ENCODE data around the gene BNIP1.
A peak's percentile ranks its signal among the peaks of the same experiment; 100 is the strongest.

Gene BNIP1

GRCh38 chr5:173187054-173187743 is 42.9 kb downstream of the BNIP1 start:
- DNase-seq (ENCODE audit: low spot score) = no peak
- no peak overlapping the region for H3K4me3 ChIP-seq (ENCODE audit: low read length in 2 of 2)

GRCh38 chr5:173188280-173188679 is 43.9 kb downstream of the BNIP1 start:
- no peaks in the 10 kb centered on the region for H3K4me1 ChIP-seq (ENCODE audit: control insufficient read depth in 2 of 2, insufficient read depth in 1 of 2, low read depth in 1 of 2, low read length in 2 of 2)
- no peak overlapping the region for H2AK5ac ChIP-seq (ENCODE audit: low read depth, low read length)
- H3K18ac ChIP-seq (ENCODE audit: low read length) = no peak overlapping the region
- H3K27me3 ChIP-seq (ENCODE audit: control insufficient read depth in 3 of 3, insufficient read depth in 3 of 3, low read depth in 1 of 3, low read length in 3 of 3) = no peaks in the 10 kb centered on the region
- DNase-seq (ENCODE audit: low spot score) = no peak
- no peak overlapping the region for H3K4ac ChIP-seq (ENCODE audit: low read length)
- no peak overlapping the region for H3K9ac ChIP-seq (ENCODE audit: low read depth, low read length, poor library complexity)
- no peak overlapping the region for H3K27ac ChIP-seq (replicated peaks; ENCODE audit: low read length)
- H2BK12ac ChIP-seq (ENCODE audit: low read length) = no peak overlapping the region
- H2BK120ac ChIP-seq (ENCODE audit: low read depth, low read length) = no peak overlapping the region
- no peak overlapping the region for H4K8ac ChIP-seq (ENCODE audit: low read depth, low read length)
- no peak overlapping the region for H3K23ac ChIP-seq (ENCODE audit: low read depth, low read length, poor library complexity)
- H2BK15ac ChIP-seq (ENCODE audit: low read length) = no peak overlapping the region
- H3K14ac ChIP-seq (ENCODE audit: low read length) = no peak overlapping the region
- H3K9me3 ChIP-seq (replicated peaks in 1 of 2; ENCODE audit: control insufficient read depth in 2 of 2, insufficient read depth in 1 of 2, low read depth in 1 of 2, low read length in 2 of 2) = no peaks in the 10 kb centered on the region
- no peak overlapping the region for H4K91ac ChIP-seq (ENCODE audit: low read depth, low read length, poor library complexity)
- H3K4me2 ChIP-seq (ENCODE audit: insufficient read depth, low read length, poor library complexity, severe bottlenecking) = no peak overlapping the region
- no peaks in the 10 kb centered on the region for H3K36me3 ChIP-seq (replicated peaks in 1 of 2; ENCODE audit: control insufficient read depth in 2 of 2, insufficient read depth in 2 of 2, low read length in 2 of 2)
- no CpG with 5 or more reads among the region's 2 CpGs for WGBS, 2 donors (ENCODE audit: extremely low coverage in 2 of 2, insufficient read length in 2 of 2, insufficient replicate concordance in 1 of 2)
- no peak overlapping the region for H2AFZ ChIP-seq (ENCODE audit: low read length)
- no peak overlapping the region for H3K4me3 ChIP-seq (ENCODE audit: low read length in 2 of 2)
- no peaks in the 10 kb centered on the region for H3K79me1 ChIP-seq (ENCODE audit: low read depth, low read length)
- no peak overlapping the region for H2BK5ac ChIP-seq (ENCODE audit: low read length)

More at GRCh38 chr5:173187054-173187743, 42.9 kb downstream of the BNIP1 start:
- H3K9me3 ChIP-seq (replicated peaks in 1 of 2; ENCODE audit: control insufficient read depth in 2 of 2, insufficient read depth in 1 of 2, low read depth in 1 of 2, low read length in 2 of 2) = no peaks in the 10 kb centered on the region
- no peak overlapping the region for H3K23ac ChIP-seq (ENCODE audit: low read depth, low read length, poor library complexity)
- no peak overlapping the region for H2AK5ac ChIP-seq (ENCODE audit: low read depth, low read length)
- no peaks in the 10 kb centered on the region for H3K4me1 ChIP-seq (ENCODE audit: control insufficient read depth in 2 of 2, insufficient read depth in 1 of 2, low read depth in 1 of 2, low read length in 2 of 2)
- WGBS, 2 donors (ENCODE audit: extremely low coverage in 2 of 2, insufficient read length in 2 of 2, insufficient replicate concordance in 1 of 2) = no CpG with 5 or more reads among the region's 11 CpGs
- H3K79me1 ChIP-seq (ENCODE audit: low read depth, low read length) = no peaks in the 10 kb centered on the region
- no peak overlapping the region for H2AFZ ChIP-seq (ENCODE audit: low read length)
- H3K4ac ChIP-seq (ENCODE audit: low read length) = no peak overlapping the region
- H3K9ac ChIP-seq (ENCODE audit: low read depth, low read length, poor library complexity) = no peak overlapping the region
- H3K18ac ChIP-seq (ENCODE audit: low read length) = no peak overlapping the region
- H2BK12ac ChIP-seq (ENCODE audit: low read length) = no peak overlapping the region
- no peak overlapping the region for H3K27ac ChIP-seq (replicated peaks; ENCODE audit: low read length)
- H3K36me3 ChIP-seq (replicated peaks in 1 of 2; ENCODE audit: control insufficient read depth in 2 of 2, insufficient read depth in 2 of 2, low read length in 2 of 2) = no peaks in the 10 kb centered on the region
- no peak overlapping the region for H4K91ac ChIP-seq (ENCODE audit: low read depth, low read length, poor library complexity)
- no peak overlapping the region for H4K8ac ChIP-seq (ENCODE audit: low read depth, low read length)
- no peak overlapping the region for H2BK15ac ChIP-seq (ENCODE audit: low read length)
- H3K27me3 ChIP-seq (ENCODE audit: control insufficient read depth in 3 of 3, insufficient read depth in 3 of 3, low read depth in 1 of 3, low read length in 3 of 3) = no peaks in the 10 kb centered on the region
- peak overlapping the region; percentile 16 for H2BK5ac ChIP-seq (ENCODE audit: low read length)
- no peak overlapping the region for H2BK120ac ChIP-seq (ENCODE audit: low read depth, low read length)
- no peak overlapping the region for H3K14ac ChIP-seq (ENCODE audit: low read length)
- H3K4me2 ChIP-seq (ENCODE audit: insufficient read depth, low read length, poor library complexity, severe bottlenecking) = no peak overlapping the region

- H2BK120ac ChIP-seq (ENCODE audit: low read depth, low read length) = no peak overlapping the region
- H3K27ac ChIP-seq (replicated peaks; ENCODE audit: low read length) = no peak overlapping the region
- H3K9me3 ChIP-seq (replicated peaks in 1 of 2; ENCODE audit: control insufficient read depth in 2 of 2, insufficient read depth in 1 of 2, low read depth in 1 of 2, low read length in 2 of 2) = no peaks in the 10 kb centered on the region
- no peaks in the 10 kb centered on the region for H3K36me3 ChIP-seq (replicated peaks in 1 of 2; ENCODE audit: control insufficient read depth in 2 of 2, insufficient read depth in 2 of 2, low read length in 2 of 2)
- H2AK5ac ChIP-seq (ENCODE audit: low read depth, low read length) = no peak overlapping the region
- no peak overlapping the region for H2BK15ac ChIP-seq (ENCODE audit: low read length)
- no peak overlapping the region for H3K14ac ChIP-seq (ENCODE audit: low read length)
- H3K4me2 ChIP-seq (ENCODE audit: insufficient read depth, low read length, poor library complexity, severe bottlenecking) = no peak overlapping the region
- no peaks in the 10 kb centered on the region for H3K4me1 ChIP-seq (ENCODE audit: control insufficient read depth in 2 of 2, insufficient read depth in 1 of 2, low read depth in 1 of 2, low read length in 2 of 2)
- WGBS, 2 donors (ENCODE audit: extremely low coverage in 2 of 2, insufficient read length in 2 of 2, insufficient replicate concordance in 1 of 2) = no CpG with 5 or more reads among the region's 4 CpGs
- no peak for DNase-seq (ENCODE audit: low spot score)
- H3K18ac ChIP-seq (ENCODE audit: low read length) = no peak overlapping the region
- H3K9ac ChIP-seq (ENCODE audit: low read depth, low read length, poor library complexity) = no peak overlapping the region
- H3K23ac ChIP-seq (ENCODE audit: low read depth, low read length, poor library complexity) = no peak overlapping the region
- H2BK12ac ChIP-seq (ENCODE audit: low read length) = no peak overlapping the region
- H3K4me3 ChIP-seq (ENCODE audit: low read length in 2 of 2) = no peak overlapping the region
- no peak overlapping the region for H3K4ac ChIP-seq (ENCODE audit: low read length)
- no peaks in the 10 kb centered on the region for H3K79me1 ChIP-seq (ENCODE audit: low read depth, low read length)
- H3K27me3 ChIP-seq (ENCODE audit: control insufficient read depth in 3 of 3, insufficient read depth in 3 of 3, low read depth in 1 of 3, low read length in 3 of 3) = peaks cover 0 to 6% (median 0%) of the 10 kb centered on the region in 3 experiments
- H2BK5ac ChIP-seq (ENCODE audit: low read length) = no peak overlapping the region
- H4K91ac ChIP-seq (ENCODE audit: low read depth, low read length, poor library complexity) = no peak overlapping the region
- no peak overlapping the region for H2AFZ ChIP-seq (ENCODE audit: low read length)
- H4K8ac ChIP-seq (ENCODE audit: low read depth, low read length) = no peak overlapping the region
These were observed 46.7 kb downstream of the BNIP1 start for GRCh38 chr5:173191015-173191414.

GRCh38 chr5:173191561-173191960 is 47.2 kb downstream of the BNIP1 start:
- Histone ChIP-seq H3K27ac (replicated peaks; ENCODE audit: low read length) (no peak overlapping the region), H2BK5ac (ENCODE audit: low read length) (no peak overlapping the region), H2BK120ac (ENCODE audit: low read depth, low read length) (no peak overlapping the region), H3K27me3 (ENCODE audit: control insufficient read depth in 3 of 3, insufficient read depth in 3 of 3, low read depth in 1 of 3, low read length in 3 of 3) (peaks cover 0 to 7% (median 0%) of the 10 kb centered on the region in 3 experiments), H2AK5ac (ENCODE audit: low read depth, low read length) (no peak overlapping the region), H2BK15ac (ENCODE audit: low read length) (no peak overlapping the region), H3K23ac (ENCODE audit: low read depth, low read length, poor library complexity) (no peak overlapping the region), H3K9me3 (replicated peaks in 1 of 2; ENCODE audit: control insufficient read depth in 2 of 2, insufficient read depth in 1 of 2, low read depth in 1 of 2, low read length in 2 of 2) (no peaks in the 10 kb centered on the region), H3K4me2 (ENCODE audit: insufficient read depth, low read length, poor library complexity, severe bottlenecking) (no peak overlapping the region), H2AFZ (ENCODE audit: low read length) (no peak overlapping the region), H3K9ac (ENCODE audit: low read depth, low read length, poor library complexity) (peak overlapping the region; percentile 36), H3K18ac (ENCODE audit: low read length) (no peak overlapping the region), H3K4me1 (ENCODE audit: control insufficient read depth in 2 of 2, insufficient read depth in 1 of 2, low read depth in 1 of 2, low read length in 2 of 2) (no peaks in the 10 kb centered on the region), H2BK12ac (ENCODE audit: low read length) (no peak overlapping the region), H3K4ac (ENCODE audit: low read length) (no peak overlapping the region), H3K14ac (ENCODE audit: low read length) (no peak overlapping the region), H3K4me3 (ENCODE audit: low read length in 2 of 2) (no peak overlapping the region), H4K91ac (ENCODE audit: low read depth, low read length, poor library complexity) (peak overlapping the region; percentile 89), H3K36me3 (replicated peaks in 1 of 2; ENCODE audit: control insufficient read depth in 2 of 2, insufficient read depth in 2 of 2, low read length in 2 of 2) (no peaks in the 10 kb centered on the region), H4K8ac (ENCODE audit: low read depth, low read length) (no peak overlapping the region), H3K79me1 (ENCODE audit: low read depth, low read length) (no peaks in the 10 kb centered on the region)
- DNase-seq (ENCODE audit: low spot score) = no peak
- WGBS, 2 donors (ENCODE audit: extremely low coverage in 2 of 2, insufficient read length in 2 of 2, insufficient replicate concordance in 1 of 2) = no CpG with 5 or more reads among the region's 8 CpGs
